Measurements from ENCODE around the gene ZNF236.
"Not testable (repeated sequence)": the region's sequence is repeated elsewhere in the genome, so short reads cannot be mapped to it uniquely, and the experiment has no call there.

Gene ZNF236

DNA sequence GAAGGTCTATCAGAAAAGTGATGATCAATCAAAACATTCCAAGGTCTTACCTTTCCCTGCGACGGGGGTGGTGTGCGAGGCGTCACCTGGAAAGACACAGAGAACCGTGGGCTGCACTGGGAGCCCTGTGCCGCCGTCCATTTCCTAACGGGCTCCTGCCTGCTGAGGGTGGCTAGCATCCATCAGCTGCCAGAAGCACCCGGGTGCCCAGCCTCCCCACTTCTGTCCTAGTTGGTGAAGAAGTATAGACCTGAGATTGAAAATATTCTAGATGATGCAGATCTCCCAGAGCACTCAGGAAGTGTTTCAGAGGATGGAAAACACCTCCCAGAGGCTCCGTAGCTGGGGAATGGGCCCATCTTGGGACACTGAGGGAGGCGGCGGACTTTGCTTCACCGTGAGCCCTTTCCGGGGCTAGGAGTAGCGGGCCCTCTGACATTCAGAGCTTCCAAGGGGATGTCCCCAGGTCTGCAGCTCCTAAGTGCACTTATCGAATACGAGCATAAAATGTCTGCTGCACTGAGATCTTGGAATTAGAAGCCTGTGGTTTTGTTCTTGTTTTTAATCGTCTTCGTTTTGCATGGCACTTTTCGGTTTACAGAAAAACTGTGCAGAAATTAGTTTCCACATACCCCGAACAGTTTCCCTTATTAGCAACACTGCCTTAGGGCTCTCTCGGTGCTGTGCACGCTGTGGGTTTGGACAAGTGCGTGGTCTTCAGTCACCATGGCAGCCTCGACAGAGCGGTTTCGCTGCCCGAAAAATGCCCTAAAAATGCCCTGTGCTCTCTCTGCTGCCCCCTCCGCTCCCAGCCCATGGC is 166.7 kb downstream of the ZNF236 start:
- DNase-seq (ENCODE audit: low read depth) = no peak

DNA sequence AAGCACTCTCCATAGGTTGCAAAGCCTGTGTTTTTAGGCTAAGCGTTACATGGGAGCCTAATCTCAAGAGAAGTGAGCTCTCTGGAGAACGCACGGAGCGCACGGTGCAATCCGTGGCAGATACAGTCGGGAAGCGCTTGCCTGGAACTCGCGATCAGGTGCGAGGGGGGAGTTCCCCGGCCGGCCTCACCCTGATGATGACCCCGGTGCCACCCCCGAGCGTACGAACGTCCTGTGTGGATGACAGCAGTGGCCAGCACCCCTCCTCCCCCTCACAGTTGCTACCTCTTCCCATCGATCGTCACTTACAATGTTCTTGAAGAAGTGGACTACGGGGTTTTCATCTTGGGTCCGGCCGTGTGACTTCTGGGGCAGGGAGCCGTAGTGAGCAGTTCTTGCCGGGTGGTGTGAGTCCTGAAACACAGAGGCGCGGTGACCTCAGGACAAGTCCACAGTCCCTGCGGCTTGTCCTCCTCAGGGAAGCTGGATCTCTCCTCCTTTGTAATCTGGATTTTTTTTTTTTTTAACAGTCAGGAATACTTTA is 167.4 kb downstream of the ZNF236 start:
- DNase-seq (ENCODE audit: low read depth) = no peak

DNA sequence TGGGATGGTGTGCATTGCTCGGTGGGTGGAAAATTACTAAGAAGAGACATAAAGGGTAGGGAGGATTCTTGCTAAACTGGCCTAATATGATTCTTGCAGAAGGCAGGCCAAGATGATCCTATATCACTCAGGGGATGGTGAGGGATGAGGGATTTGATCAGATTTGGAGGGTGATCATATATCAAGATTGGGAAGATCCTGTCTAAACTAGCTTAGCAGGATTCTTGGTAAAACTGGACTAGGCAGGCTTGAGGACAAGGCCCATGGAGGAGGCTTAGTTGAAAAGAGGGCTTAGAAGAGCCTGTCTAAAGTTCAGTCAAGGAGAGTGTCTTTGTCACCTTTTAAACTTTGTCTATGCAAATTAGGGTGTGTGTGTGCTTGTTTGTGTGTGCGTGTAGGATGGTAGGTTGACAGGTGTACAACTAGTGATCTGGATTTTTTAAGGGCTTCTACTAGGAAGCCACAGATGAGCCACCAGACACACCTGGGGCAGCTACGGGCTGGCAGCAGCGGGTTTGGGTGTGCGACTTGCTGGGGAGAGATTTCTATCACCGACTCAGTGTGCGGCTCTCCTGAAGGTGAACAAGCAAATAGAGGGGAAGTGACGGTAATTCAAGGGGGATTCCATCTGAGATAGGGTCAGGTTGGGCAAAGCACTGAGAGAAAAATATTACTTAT is 168.1 kb downstream of the ZNF236 start:
- not testable (repeated sequence) for DNase-seq (ENCODE audit: low read depth)

DNA sequence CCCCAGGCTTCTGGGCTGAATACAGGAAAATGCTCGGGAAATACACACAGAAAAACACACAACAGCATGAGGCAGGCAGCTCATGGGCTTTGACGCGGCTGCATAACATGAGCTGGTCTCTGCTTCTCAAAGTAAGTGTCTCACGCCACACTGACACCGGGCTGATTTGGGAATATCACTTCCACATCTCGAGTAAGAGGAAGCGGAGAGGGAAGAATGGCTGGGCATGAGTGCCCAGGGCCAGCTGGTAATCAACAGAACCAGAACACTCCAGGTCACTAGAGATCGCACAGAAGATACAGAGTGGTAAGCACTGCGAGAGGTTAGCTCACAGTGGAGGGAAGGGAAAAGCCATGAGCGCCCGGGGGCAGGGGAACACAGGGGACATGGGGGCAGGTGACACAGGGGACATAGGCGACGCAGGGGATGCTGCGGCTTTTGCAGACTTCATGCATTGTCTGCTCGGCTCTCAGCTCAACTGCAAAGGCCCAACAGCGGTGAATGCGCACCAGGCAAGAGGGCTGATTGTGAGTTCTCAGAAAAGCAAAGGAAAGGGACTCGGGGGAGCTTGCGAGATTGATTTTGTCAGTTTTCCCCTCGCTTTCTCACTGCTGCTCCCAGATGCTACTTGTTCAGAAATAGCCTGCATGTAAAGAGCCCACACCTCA is 168.8 kb downstream of the ZNF236 start:
- DNase-seq (ENCODE audit: low read depth) = no peak

DNA sequence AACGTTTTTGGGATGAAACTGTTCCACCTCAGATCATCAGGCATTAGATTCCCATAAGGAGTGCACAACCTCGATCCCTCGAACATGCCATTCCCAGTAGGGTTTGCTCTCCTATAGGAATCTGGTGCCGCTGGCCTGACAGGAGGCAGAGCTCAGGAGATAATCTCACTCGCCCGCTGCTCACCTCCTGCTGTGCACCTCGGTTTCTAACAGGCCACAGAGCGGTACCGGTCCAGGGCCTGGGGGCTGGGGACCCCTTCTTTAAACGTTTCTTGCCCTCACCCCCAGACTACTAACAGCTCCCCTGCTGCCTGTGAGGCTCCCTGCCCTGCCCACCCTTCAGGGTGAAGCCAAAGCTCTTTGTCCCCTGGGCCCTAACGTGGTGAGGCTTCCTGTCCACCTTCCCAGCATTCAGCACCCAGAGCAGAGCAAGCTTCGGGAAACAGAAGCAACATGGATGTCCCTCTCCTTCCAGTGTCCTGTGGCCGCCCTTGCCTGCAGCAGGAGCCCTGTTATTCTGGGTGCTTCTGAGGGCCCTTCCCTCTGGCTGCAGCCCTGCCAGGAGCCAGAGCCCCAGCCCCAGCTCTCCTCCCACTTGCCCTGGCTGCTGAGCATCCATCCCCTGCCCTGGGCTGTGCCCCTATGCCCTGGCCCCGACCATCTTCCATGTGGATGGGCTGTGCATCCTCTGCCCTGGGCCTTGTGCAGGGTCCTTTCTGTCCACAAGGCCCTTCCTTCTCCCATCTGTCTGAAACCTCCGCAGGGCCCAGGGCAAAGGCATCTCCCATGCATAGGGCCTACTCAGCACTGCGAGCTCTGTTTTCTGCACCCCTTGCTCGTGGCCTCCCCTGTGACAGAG is 170.1 kb downstream of the ZNF236 start:
- no peak for DNase-seq (ENCODE audit: low read depth)

DNA sequence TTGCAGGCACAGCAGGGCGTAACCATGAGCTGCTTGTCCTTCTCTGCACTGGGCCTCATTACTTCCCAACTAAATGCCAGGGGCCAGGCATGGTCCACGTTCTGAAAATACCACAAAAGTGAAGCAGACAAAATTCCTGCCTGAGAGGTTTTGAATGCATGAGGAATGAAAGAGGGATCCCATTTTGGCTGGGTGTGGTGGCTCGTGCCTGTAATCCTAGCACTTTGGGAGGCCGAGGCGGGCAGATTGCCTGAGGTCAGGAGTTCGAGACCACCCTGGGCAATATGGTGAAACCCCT is 170.7 kb downstream of the ZNF236 start:
- DNase-seq (ENCODE audit: low read depth) = no peak

DNA sequence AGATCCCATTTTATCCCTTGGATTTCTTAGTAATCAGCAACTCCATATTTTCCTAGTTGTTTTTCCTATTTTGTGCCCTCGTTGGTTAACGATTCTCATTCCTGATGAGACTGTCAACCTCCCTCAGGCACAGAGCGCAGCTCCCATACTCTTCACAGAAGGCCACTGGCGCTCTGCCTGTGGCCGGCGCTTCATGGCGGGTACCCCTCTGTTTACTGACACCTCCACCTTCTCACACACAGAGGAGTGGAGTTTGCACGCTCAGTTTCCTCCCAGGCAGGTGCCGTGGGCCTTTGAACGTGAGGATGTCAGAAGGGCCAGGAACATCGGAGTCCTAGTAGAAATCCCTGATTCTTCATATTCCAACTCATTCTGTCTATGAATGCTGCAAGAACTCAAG is 171.2 kb downstream of the ZNF236 start:
- no peak for DNase-seq (ENCODE audit: low read depth)

DNA sequence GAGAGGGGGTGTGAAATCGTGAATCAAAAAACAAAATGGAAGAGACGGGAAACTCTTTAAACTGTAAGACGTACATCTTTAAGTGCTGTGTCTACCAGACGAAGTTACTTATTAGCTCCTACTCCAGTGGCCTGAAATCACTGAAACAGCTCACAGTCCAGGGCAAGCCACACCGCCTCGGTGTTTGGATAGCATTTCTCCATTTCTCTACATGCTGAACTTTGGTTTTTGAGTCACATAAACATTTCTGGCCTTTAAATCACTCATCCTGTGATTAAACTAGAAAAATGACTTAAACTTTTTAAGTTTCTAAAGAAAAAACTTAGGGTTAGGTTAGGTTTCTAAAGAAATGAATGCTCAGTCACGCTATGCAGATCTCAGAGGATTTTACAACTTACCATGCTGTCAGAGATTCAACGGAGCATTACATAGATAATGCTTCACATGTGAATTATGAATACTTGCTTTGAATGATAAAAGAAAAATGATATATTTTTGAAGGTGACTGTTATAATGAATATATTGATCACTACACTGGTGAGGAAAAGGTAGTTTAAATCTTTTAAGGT is 171.8 kb downstream of the ZNF236 start:
- no peak for DNase-seq (ENCODE audit: low read depth)

DNA sequence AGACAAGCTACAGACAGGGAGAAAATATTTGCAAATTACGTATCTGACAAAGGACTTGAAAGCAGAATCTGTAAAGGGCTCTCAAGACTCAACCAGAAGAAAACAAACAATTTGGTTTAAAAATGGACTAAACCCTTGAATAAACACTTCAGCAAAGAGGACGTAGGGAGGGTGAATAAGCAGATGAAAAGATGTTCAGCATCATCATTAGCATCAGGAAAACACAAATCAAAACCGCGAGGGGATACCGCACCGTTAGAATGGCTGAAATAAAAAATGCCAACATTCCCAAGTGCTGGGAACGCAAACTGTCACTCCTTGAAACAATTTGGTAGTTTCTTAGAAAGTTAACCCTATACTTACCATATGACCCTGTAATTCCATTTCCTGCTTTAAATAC is 173.5 kb downstream of the ZNF236 start:
- no peak for DNase-seq (ENCODE audit: low read depth)

DNA sequence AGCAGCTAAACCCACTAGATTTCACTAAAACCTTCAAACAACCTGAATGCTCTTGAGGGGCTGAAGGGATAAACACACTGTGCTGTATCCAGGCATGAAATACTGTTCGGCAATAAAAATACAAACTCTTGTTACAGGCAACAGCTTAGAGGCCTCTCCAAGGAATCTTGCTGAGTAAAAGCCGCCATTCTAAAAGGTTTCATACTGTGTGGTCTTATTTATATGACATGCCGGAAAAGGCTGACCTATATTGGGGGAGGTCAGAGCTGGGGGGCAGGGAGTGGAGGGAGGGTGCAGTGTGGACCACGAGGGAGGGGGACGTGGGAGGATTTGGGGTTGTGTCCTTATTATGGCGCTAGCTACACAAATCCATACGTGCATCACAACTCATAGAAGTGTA is 174.1 kb downstream of the ZNF236 start:
- no peak for DNase-seq (ENCODE audit: low read depth)

DNA sequence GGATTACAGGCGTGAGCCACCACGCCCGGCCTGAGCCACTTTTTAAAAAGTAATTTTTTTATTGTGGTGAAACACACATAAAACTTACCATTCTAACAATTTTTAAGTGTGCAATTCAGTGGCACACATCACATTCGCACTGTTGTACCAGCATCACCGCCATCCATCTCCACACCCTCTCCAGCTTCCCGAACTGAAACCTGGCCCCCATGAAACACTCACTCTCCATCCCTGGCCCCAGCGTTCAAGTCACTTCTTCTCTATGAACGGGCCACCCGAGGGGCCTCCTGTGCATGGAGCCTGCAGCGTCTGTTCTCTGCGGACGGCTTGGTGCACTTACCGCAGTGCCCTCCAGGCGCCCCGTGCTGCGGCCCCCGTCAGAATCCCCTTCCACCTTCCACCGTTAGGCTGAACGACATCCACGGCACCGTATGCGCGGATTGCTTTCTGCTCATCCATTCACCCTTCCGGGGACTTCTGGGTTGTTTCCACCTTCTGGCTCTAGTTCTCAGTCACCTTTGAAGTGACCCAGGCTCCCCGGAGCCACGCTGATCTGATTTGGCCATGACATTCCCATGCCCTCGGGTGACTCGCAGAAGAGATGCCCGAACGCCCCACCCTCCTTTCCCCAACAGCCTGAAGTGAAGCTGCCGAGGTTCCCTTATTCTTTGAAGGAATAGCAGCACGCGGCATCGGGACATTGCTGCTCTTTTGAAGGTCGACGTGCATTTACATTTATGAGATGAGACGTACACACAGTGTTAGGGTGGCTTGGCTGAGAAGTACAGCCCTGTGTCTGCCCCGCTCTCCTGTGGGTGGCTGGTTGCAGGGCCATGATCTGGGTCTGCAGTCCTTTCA is 175.8 kb downstream of the ZNF236 start:
- DNase-seq (ENCODE audit: low read depth) = no peak

DNA sequence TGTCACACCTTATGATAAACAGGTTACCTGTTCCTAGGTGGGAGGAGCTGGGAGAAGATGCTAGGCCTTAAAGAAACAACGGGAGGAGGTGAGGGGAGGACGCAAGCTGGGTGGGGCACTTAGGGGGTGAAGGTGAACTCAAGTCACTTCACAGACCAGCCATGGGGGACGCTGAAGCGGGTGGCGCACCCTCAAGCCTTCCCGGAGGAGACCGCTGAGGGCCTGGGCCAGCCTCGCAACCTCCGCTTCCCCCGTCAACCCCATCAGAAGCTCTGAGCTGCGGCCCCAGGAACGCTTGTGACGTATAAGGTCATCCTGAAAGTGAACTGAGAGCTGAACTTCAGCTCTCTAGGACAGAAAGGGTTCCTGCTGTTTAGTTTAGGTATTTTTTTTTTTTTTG is 176.7 kb downstream of the ZNF236 start:
- no peak for DNase-seq (ENCODE audit: low read depth)

DNA sequence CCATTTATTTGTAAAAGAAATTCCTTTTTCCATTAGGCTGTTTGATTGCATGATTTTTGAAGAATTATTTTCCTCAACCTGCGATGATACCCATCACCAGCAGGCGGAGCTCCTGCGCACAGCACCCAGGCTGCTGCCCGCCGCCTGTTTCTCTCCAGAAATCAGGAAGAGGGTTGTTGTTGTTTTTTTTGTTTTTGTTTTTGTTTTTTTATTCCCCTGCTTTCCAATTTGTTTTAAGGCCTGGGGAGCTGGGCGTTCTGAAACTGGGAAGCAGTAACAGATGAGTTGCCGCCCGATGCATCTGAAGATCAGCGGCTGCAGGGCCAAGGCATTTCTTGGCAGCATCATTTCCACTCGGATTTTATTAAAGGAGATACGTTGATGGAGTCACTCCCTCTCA is 178.2 kb downstream of the ZNF236 start:
- peak; percentile 28 for DNase-seq (ENCODE audit: low read depth)

DNA sequence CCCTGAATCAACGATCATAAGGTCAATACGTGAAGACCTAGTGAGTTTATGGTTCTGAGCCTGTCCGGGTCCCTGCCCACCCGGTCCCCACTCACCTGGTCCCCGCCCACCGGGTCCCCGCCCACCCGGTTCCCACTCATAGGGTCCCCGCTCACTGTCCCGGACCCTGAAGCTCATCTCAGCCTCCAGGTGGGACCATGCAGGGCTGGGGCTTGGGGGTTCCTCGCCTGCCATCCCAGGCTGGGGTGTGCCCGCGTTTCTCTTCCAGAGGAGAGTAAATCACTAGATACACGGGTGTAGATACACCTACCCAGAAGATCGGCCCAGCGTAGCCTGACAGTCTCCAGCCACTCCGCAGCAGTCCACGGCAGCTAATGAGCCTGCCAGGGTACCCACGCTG is 178.7 kb downstream of the ZNF236 start:
- DNase-seq (ENCODE audit: low read depth) = no peak

DNA sequence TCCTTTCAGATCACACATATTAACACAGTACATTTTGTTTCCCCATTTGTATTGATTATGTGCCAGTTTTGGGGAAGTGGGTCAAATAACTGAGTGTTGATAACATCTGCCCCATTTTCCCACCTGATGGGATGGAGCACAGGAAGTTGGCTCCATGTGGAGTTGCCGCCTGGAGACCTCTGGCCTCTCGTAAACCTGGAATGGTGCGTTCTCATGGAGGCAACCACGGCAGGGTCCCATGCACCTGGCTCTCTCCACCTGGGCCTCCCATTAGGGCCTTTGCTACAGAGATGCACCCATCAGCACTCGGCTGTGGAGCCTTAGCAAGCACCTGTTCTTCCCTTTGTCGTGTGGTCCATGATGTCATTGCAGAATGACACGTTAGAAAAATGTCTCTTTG is 179.6 kb downstream of the ZNF236 start:
- DNase-seq (ENCODE audit: low read depth) = no peak

DNA sequence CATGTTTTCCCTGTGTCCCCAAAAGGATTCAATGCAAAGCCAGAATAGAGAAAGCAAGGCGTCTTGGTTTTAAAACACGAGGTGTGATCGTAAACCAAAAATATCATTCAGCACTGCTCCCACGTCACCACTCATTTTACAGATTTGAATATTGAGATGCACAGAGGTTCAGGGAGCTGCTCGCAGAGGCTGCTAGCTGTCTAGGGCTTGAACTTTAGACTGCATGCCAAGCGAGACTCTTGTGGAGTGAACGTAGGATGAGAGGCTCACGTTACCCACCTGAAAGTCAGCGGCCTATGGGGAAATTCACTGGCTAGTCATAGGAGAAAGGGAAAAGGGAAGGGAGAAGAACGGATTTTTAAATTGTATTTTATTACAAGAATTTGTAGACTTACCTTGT is 180.1 kb downstream of the ZNF236 start:
- DNase-seq (ENCODE audit: low read depth) = no peak

DNA sequence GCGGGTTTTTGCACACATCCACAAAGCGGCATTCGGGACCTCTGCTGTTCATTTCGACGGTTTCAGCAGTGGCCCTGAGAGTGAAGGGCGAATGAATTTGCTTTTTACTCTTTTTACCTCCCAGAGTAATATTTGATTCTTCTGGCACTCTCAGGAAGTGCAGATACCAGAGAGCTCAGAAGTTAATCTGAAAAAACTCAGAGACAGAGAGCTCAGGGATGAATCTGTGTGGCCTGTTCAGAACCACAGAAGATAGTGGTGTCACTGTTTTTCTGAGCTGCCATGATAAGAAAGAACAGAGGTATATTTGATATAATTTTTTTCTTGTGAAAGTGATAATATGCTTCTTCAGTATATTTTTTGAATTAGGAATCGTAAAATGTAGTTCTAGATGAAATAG is 181.0 kb downstream of the ZNF236 start:
- DNase-seq (ENCODE audit: low read depth) = no peak

DNA sequence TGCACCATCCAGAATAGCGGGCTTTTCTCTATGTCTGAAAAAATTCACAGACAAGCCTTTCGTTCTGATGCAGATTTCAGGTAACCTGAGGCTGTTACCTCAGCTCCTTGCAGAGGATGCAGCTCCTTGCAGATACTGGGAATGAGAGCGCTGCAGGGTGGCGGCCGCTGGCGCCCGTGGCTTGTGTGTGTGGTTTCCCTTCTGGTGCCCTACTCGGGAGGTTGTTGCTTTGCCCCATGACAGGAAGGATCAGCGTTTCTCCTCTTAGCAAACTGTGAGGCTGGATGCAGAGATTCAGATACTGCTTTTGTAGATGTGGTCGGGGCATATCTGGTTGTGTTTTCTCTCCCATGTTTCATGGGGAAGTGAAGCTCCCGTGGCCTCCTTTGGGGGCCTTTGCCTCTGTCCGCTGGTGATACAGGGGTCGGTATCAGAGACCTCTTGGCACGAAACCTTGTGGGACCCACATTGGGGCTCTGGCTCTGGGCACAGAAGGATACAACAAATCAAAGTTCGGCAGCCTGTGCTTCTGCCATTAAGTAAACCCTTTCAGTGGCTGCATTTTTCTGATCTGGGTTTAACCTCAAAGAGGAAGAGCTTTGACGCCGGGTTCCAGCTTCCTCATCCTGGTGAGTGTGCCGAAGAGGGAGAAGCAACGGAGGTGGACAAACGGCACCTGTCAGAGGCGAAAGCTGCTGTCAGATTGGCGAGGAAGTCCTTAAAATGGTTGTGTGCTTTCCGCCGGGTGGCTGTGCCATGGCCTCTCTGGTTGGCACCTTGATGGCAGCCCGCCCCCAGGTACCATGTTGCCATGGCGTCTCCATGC is 182.4 kb downstream of the ZNF236 start:
- no peak for DNase-seq (ENCODE audit: low read depth)

DNA sequence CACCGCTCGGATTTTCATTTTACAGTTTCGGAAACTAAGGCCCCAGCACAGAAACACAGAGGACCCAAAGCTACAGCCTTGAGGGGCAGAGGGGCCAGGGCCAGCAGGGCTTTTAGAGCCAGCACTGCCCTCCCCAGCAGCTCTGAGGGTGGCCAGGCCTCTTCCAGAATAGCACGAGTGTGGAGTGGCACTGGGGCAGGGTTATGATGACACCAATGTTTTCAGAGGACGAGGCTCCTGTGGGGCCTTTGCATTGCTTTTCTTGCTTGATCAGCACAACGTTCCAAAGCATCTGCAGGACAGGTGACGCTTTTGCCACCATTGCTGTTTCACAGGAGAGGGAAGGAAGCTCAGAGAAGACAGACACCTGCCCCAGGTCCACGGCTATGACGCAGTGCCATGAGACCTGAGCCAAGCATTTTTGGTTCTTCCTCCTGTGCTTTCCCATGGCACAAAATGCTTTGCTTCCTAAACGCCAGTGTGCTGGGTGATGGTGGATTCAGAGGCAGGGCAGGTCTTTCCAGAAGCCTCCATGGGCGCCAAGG is 183.4 kb downstream of the ZNF236 start:
- DNase-seq (ENCODE audit: low read depth) = no peak
